Breast epithelium (tissue), 4 donors: ENCODE results near the gene NCK2. TPM values are rescaled to one million over a fixed set of nuclear protein-coding genes. Genes with fewer than 3 reads are reported as not detected.

Experiments
- DNase-seq, 2 donors: peaks; one replicate each; pipeline ENCODE4 v3.0.0-alpha.2; 2019; ENCODE audit warnings: low spot score in 2 of 2
- H3K27ac ChIP-seq, 2 donors: fragments of 200-600 bp; sonication (generic) in 1 of 2; one replicate each; pipeline ENCODE4 v1.5.1; 2016 to 2019; ENCODE audit warnings: mild to moderate bottlenecking in 1 of 2
- H3K27me3 ChIP-seq, 2 donors: fragments of 200-600 bp; sonication (generic) in 1 of 2; one replicate each; pipeline versions ENCODE4 v1.5.1 to v1.6.0; 2017 to 2019; ENCODE audit warnings: control low read depth in 1 of 2, mild to moderate bottlenecking in 1 of 2
- H3K36me3 ChIP-seq: fragments of 200-600 bp; one replicate; pipeline ENCODE4 v1.5.1; 2019
- H3K4me1 ChIP-seq, 2 donors: fragments of 200-600 bp; sonication (generic); one replicate each; pipeline ENCODE4 v1.5.1; 2016 to 2019; ENCODE audit warnings: control low read depth in 1 of 2
- H3K4me3 ChIP-seq, 3 donors: fragments of 200-600 bp; sonication (generic); 1 replicate in 2 of 3; 2 replicates in 1 of 3; pipeline ENCODE4 v1.5.1; 2016 to 2019; ENCODE audit warnings: mild to moderate bottlenecking in 3 of 3, moderate library complexity in 2 of 3
- H3K9me3 ChIP-seq, 2 donors: fragments of 200-600 bp; sonication (generic) in 1 of 2; one replicate each; pipeline ENCODE4 v1.5.1; 2016 to 2019; ENCODE audit warnings: control low read depth in 1 of 2
- CTCF ChIP-seq, 3 donors: fragments of 450-650 bp; IDR thresholded peaks; one replicate each; pipeline ENCODE4 v1.5.1; 2016 to 2017; ENCODE audit warnings: antibody characterized with exemption in 3 of 3, mild to moderate bottlenecking in 3 of 3, moderate library complexity in 3 of 3
- POLR2A ChIP-seq: fragments of 450-650 bp; IDR thresholded peaks from one replicate; pipeline ENCODE4 v1.6.1; 2016; ENCODE audit warnings: antibody characterized with exemption, mild to moderate bottlenecking, moderate library complexity
- POLR2AphosphoS5 ChIP-seq, 3 donors: sonication (generic); formaldehyde crosslinking; IDR thresholded peaks; one replicate each; pipeline ENCODE4 v1.6.1; 2017; ENCODE audit warnings: antibody characterized with exemption in 3 of 3
- intact Hi-C: fragments of 100-400 bp; cut with DNase I; formaldehyde crosslinking; loops from one replicate; pipeline ENCODE4 v1.15.1; 2023; ENCODE audit warnings: low total_unique reads
- total RNA-seq, 3 donors: library from RNA; depleted of rRNA; stranded (reverse); fragments of >200 nt; gene quantifications; one replicate each; pipeline ENCODE4 v1.1.0, GENCODE V29; 2016

The NCK2 gene
- total RNA-seq, 3 donors from 2014 or later: 42.0 to 54.3 (median 46.9) TPM

GRCh38 chr2:105736145-105736544, 8.6 kb upstream of the NCK2 start:
- Histone ChIP-seq H3K4me1 (no peaks in the 10 kb centered on the region), H3K27me3 (no peaks in the 10 kb centered on the region), H3K27ac (no peak overlapping the region), H3K4me3 (no peak overlapping the region), H3K36me3 (no peaks in the 10 kb centered on the region), H3K9me3 (no peaks in the 10 kb centered on the region)
- no peak for TF ChIP-seq CTCF (IDR thresholded peaks at IDR 0.05)
- TF ChIP-seq POLR2AphosphoS5 (IDR thresholded peaks at IDR 0.05): no peak
- TF ChIP-seq POLR2A: no peak
- DNase-seq: no peak
- intact Hi-C loops: no loop called here

- Histone ChIP-seq H3K36me3 (no peaks in the 10 kb centered on the region), H3K27me3 (no peaks in the 10 kb centered on the region), H3K27ac (no peak overlapping the region), H3K9me3 (no peaks in the 10 kb centered on the region), H3K4me1 (no peaks in the 10 kb centered on the region), H3K4me3 (no peak overlapping the region)
- TF ChIP-seq POLR2A: no peak
- TF ChIP-seq CTCF (IDR thresholded peaks at IDR 0.05): no peak
- no peak for TF ChIP-seq POLR2AphosphoS5 (IDR thresholded peaks at IDR 0.05)
- intact Hi-C loops: no loop called here
- DNase-seq: no peak
These were observed 6.6 kb upstream of the NCK2 start for GRCh38 chr2:105737980-105738657.

GRCh38 chr2:105738658-105739241, 6.0 kb upstream of the NCK2 start:
- Histone ChIP-seq H3K4me1 (no peaks in the 10 kb centered on the region), H3K36me3 (no peaks in the 10 kb centered on the region), H3K9me3 (no peaks in the 10 kb centered on the region), H3K27me3 (no peaks in the 10 kb centered on the region), H3K4me3 (no peak overlapping the region), H3K27ac (no peak overlapping the region)
- TF ChIP-seq POLR2A: no peak
- intact Hi-C loops: no loop called here
- DNase-seq: no peak

GRCh38 chr2:105739426-105739825, 5.3 kb upstream of the NCK2 start:
- intact Hi-C loops: no loop called here
- Histone ChIP-seq H3K27ac (no peak overlapping the region), H3K4me1 (no peaks in the 10 kb centered on the region), H3K4me3 (no peak overlapping the region), H3K36me3 (no peaks in the 10 kb centered on the region), H3K27me3 (no peaks in the 10 kb centered on the region), H3K9me3 (no peaks in the 10 kb centered on the region)
- no peak for DNase-seq
- no peak for TF ChIP-seq POLR2A
- no peak for TF ChIP-seq POLR2AphosphoS5 (IDR thresholded peaks at IDR 0.05)
- TF ChIP-seq CTCF (IDR thresholded peaks at IDR 0.05): no peak

- Histone ChIP-seq H3K9me3 (no peaks in the 10 kb centered on the region), H3K4me1 (no peaks in the 10 kb centered on the region), H3K36me3 (no peaks in the 10 kb centered on the region), H3K4me3 (no peak overlapping the region), H3K27ac (no peak overlapping the region), H3K27me3 (no peaks in the 10 kb centered on the region)
- TF ChIP-seq POLR2A (no peak), CTCF (IDR thresholded peaks at IDR 0.05) (no peak), POLR2AphosphoS5 (IDR thresholded peaks at IDR 0.05) (no peak)
- intact Hi-C loops: no loop called here
- no peak for DNase-seq
These were observed 4.7 kb upstream of the NCK2 start for GRCh38 chr2:105739944-105740530.
